Spinal cord (tissue), 10 donors: ENCODE results near the gene MINK1. TPM values are rescaled to one million over a fixed set of nuclear protein-coding genes. Genes with fewer than 3 reads are reported as not detected.

ENCODE experiments used
- DNase-seq, 6 donors: peaks; one replicate each; pipeline versions ENCODE4 v3.0.0 to v3.0.0-alpha.2; 2013 to 2015; ENCODE audit warnings: low spot score in 6 of 6, low read depth in 4 of 6
- H3K27ac ChIP-seq: one replicate; pipeline ENCODE4 v1.5.1; 2013; ENCODE audit warnings: low read depth, low read length, control low read depth
- H3K27me3 ChIP-seq: one replicate; pipeline ENCODE4 v1.6.1; 2013; ENCODE audit warnings: low read length; ENCODE audit not compliant: control insufficient read depth, insufficient read depth
- H3K36me3 ChIP-seq: one replicate; pipeline ENCODE4 v1.6.1; 2013; ENCODE audit warnings: low read length; ENCODE audit not compliant: control insufficient read depth, insufficient read depth
- H3K4me1 ChIP-seq: one replicate; pipeline ENCODE4 v1.6.1; 2013; ENCODE audit warnings: low read length; ENCODE audit not compliant: control insufficient read depth, insufficient read depth
- H3K4me3 ChIP-seq: one replicate; pipeline ENCODE4 v1.5.1; 2013; ENCODE audit warnings: low read depth, low read length, control low read depth
- H3K9me3 ChIP-seq: one replicate; pipeline ENCODE4 v1.6.1; 2013; ENCODE audit warnings: low read length; ENCODE audit not compliant: control insufficient read depth, insufficient read depth
- WGBS: methylation state at CpG from one replicate; pipeline ENCODE4 v1.1.5; 2013; ENCODE audit warnings: missing lambda C conversion rate; ENCODE audit not compliant: insufficient coverage; 5-methylcytosine and 5-hydroxymethylcytosine counted together
- polyA plus RNA-seq, 2 donors: library from polyadenylated mRNA; unstranded; fragments of 120-200 nt; gene quantifications; one replicate each; pipeline ENCODE4 v1.2.1, GENCODE V29; 2013; ENCODE audit not compliant: insufficient read length in 2 of 2
- total RNA-seq, 2 donors: library from RNA; depleted of rRNA in 1 of 2; stranded (reverse); fragments of 120-200 nt in 1 of 2; fragments of >200 nt in 1 of 2; gene quantifications; one replicate each; pipeline versions ENCODE4 v1.2.3 to v1.2.4, GENCODE V29; 2013 to 2014
- donor health status: healthy.

Gene MINK1
- total and polyA plus RNA-seq, 4 donors = 33.5 to 86.2 (median 51.1) TPM

DNA sequence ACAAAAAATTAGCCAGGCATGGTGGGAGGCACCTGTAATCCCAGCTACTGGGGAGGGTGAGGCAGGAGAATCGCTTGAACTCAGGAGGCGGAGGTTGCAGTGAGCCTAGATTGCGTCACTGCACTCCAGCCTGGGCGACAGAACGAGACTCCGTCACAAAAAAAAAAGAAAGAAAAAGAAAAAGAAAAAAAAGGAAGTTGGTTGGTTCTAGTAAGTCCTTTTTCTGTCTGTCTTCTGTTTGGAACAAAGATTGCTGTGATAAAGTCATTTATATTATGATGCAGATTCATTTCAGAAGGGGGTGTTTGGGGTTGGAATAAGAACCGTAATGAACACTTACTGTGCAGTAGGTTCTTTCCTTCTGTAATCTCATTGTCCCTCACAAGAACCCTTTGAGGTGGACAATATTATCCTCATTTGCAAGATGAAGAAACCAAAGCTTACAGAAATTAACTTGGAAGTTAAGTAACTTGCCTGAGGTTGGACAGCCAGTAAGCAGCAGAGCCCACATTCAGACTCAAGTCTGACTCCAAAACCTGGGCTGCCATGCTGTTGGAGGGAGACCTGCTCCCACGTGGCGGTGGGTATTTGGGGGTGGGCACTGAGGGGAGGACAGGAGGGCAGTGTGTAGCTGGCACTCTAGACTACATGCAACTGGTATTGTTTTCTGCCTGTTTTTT is 10.3 kb downstream of the MINK1 start:
- no peaks in the 10 kb centered on the region for H3K27me3 ChIP-seq
- H3K9me3 ChIP-seq = no peaks in the 10 kb centered on the region
- H3K4me1 ChIP-seq = peaks cover 4% of the 10 kb centered on the region
- DNase-seq = no peak
- H3K27ac ChIP-seq = no peak overlapping the region
- peaks cover 7% of the 10 kb centered on the region for H3K36me3 ChIP-seq
- H3K4me3 ChIP-seq = no peak overlapping the region
- 89% methylated on average over 8 of the region's 9 CpGs for WGBS

DNA sequence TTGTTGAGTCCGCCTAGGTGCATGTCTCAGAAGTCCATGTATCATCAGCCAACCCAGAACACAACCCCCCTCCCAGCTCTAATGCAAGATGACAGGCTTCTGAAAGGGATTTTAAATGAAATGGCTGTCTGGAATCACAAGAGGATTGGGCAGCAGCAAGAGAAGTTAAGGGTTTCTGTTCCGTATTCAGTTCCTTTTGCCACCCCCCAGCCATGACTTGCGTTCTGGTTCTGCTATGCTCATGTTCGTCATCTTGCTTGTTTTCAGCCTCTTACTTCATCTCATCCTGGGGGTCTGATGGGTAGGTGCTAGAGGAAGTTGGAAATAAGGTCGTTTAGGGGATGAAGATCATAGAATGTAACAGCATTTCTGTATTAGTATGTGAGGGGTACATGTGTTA is 12.0 kb downstream of the MINK1 start:
- whole genome bisulfite sequencing = 100% methylated on average over 2 of the region's 5 CpGs
- H3K4me3 ChIP-seq = no peak overlapping the region
- H3K27me3 ChIP-seq = no peaks in the 10 kb centered on the region
- H3K9me3 ChIP-seq = no peaks in the 10 kb centered on the region
- DNase-seq = no peak
- H3K36me3 ChIP-seq = peaks cover 7% of the 10 kb centered on the region
- peaks cover 4% of the 10 kb centered on the region for H3K4me1 ChIP-seq
- H3K27ac ChIP-seq = peak overlapping the region; percentile 40

DNA sequence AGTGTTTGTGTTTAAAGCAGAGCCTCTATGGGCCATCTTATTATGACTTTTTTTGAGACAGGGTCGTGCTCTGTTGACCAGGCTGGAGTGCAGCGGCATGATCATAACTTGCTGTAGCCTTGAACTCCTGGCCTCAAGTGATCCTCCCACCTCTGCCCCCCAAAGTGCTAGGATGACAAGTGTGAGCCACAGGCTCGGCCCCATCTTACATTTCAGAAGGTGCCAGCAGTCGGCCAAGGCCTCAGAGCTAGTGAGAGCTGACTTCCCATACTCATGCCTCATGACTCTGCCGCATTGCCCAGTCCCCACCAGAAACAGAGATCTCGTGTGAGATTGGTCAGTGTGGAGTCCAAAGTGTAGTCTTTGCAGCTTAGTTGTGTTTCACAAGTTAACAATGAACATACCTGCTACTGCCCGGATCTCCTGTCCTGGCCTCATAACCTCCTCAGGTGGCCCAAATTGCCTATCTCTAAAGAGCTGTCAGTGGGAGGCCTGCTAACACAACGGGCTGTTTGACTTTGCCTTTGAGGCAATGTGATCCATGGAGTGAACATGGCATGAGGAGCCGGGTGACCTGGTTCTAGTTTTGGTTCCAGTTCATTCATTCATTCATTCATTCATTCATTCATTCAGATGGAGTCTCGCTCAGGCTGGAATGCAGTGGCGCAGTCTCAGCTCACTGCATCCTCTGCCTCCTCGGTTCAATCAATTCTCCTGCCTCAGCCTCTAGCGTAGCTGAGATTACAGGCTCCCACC is 13.7 kb downstream of the MINK1 start:
- Histone ChIP-seq H3K27ac (no peak overlapping the region), H3K4me3 (no peak overlapping the region), H3K9me3 (no peaks in the 10 kb centered on the region), H3K4me1 (no peaks in the 10 kb centered on the region), H3K36me3 (peaks cover 7% of the 10 kb centered on the region), H3K27me3 (no peaks in the 10 kb centered on the region)
- 81% methylated on average over 11 of the region's 13 CpGs for WGBS
- DNase-seq = no peak

DNA sequence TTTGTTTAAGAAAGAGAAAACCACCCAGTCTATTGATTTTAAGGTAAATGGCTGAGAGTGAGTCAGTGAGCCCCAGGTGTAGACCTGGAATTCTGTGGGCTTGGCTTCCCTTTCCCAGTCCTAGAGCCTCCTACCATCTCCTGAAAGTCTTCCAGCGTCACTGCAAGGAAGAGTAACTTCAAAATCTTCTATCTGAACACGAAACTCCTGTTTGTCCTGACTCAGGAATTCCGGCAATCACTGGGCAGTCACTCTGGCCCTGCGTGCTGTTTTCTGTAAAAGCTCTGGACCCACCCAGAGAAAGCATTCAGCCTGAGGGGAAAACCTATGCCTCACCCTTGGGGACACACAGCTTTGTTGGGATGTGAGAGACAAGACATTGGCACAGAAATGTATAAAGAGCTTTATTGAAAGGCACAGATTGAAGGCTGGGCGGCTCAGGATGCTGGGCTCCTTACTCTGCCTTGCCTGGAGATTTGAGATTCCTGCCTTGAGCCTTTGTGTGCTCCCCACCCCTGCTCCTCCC is 15.9 kb downstream of the MINK1 start:
- WGBS = 69% methylated on average over 5 of the region's 5 CpGs
- H3K27ac ChIP-seq = peak overlapping the region; percentile 66

DNA sequence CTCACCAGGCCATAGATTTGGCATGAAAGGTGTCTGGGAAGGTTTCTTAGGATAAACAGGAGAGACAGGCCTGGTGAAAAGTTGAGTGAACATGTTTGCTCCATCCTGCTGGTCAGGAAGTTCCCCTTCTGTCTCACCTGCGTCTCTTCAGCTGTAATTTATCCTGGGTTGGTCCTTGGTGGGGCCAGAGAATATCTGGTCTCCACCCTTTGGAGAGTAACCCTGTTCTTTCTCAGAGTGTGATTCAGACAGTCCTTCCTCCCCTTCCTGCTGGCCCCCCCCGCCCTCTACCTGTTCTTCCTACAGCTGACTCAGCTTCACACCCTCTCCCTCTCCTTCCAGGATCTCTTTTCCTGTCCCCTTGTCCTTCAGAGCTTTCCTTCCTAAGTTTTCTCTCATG is 17.1 kb downstream of the MINK1 start:
- Histone ChIP-seq H3K36me3 (peaks cover 2% of the 10 kb centered on the region), H3K27ac (no peak overlapping the region), H3K4me1 (peaks cover 4% of the 10 kb centered on the region), H3K9me3 (no peaks in the 10 kb centered on the region), H3K4me3 (no peak overlapping the region), H3K27me3 (no peaks in the 10 kb centered on the region)
- 100% methylated on average over 1 of the region's 2 CpGs for WGBS
- no peak for DNase-seq

More for the DNA sequence above, 15.9 kb downstream of the MINK1 start:
- no peaks in the 10 kb centered on the region for H3K9me3 ChIP-seq
- DNase-seq = peak in 1 of 6 donors; percentile 33
- peaks cover 2% of the 10 kb centered on the region for H3K36me3 ChIP-seq
- peaks cover 2% of the 10 kb centered on the region for H3K4me1 ChIP-seq
- H3K4me3 ChIP-seq = no peak overlapping the region
- H3K27me3 ChIP-seq = no peaks in the 10 kb centered on the region

DNA sequence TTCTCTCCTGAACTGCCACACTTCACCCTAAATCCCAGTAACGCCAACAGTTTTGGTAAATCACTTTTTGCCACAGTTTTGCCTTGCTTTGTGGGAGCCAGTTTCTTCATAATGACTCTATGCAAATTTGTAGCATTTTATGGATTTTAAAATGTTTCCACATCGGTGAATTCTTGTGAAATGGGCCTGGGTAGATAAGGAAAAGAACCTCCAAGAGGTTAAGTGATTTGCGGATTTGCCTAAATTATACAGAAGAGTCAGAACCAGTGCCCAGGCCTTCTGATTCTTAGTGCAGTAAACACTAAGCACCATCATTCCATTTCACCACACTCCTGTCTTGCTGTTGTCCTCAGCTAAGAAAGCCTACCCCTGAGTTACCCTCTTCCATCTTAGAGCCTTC is 17.9 kb downstream of the MINK1 start:
- DNase-seq = no peak
- H3K36me3 ChIP-seq = peaks cover 1% of the 10 kb centered on the region
- H3K27ac ChIP-seq = no peak overlapping the region
- peaks cover 5% of the 10 kb centered on the region for H3K4me1 ChIP-seq
- H3K27me3 ChIP-seq = no peaks in the 10 kb centered on the region
- H3K9me3 ChIP-seq = no peaks in the 10 kb centered on the region
- H3K4me3 ChIP-seq = no peak overlapping the region
- no CpG with 5 or more reads among the region's 3 CpGs for WGBS

DNA sequence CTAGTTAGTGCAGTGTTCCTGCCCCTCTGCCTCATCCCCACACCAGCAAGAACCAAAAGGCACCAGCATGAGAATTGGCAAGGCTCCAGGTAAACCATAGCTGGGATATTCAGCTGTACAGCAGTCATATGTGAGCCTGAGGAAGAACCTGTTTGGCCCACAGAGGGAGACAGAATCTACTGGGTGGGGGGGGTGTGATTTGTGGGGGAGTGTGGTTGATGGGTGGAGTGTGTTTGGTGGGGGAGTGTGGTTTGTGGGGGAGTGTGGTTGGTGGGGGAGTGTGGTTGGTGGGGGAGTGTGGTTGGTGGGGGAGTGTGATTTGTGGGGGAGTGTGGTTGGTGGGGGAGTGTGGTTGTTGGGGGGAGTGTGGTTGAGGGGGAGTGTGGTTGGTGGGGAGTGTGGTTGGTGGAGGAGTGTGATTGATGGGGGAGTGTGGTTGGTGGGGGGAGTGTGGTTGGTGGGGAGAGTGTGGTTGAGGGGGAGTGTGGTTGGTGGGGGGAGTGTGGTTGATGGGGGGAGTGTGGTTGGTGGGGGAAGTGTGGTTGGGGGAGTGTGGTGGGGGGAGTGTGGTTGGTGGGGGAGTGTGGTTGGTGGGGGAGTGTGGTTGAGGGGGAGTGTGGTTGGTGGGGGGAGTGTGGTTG is 19.5 kb downstream of the MINK1 start:
- H3K27ac ChIP-seq = no peak overlapping the region
- peak in 1 of 6 donors; percentile 33 for DNase-seq
- H3K4me1 ChIP-seq = peaks cover 21% of the 10 kb centered on the region

DNA sequence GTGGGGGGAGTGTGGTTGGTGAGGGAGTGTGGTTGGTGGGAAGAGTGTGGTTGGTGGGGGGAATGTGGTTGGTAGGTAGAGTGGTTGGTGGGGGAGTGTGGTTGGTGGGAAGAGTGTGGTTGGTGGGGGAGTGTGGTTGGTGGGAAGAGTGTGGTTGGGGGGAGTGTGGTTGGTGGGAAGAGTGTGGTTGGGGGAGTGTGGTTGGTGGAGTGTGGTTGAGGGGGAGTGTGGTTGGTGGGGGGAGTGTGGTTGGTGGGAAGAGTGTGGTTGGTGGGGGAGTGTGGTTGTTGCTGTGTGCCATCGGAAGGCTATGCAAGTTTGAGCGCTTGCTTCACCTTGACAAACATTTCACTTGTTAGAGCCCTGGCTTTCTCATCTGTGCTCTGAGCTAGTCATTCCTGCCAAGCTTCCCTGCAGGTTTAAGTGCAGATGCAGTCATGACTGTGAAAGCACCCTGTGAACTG is 20.1 kb downstream of the MINK1 start:
- no peak overlapping the region for H3K27ac ChIP-seq
- H3K36me3 ChIP-seq = peaks cover 13% of the 10 kb centered on the region
- no peaks in the 10 kb centered on the region for H3K9me3 ChIP-seq
- WGBS = 100% methylated on average over 2 of the region's 2 CpGs
- H3K4me3 ChIP-seq = no peak overlapping the region
- peaks cover 24% of the 10 kb centered on the region for H3K4me1 ChIP-seq
- no peak for DNase-seq
- no peaks in the 10 kb centered on the region for H3K27me3 ChIP-seq

More for the DNA sequence above, 19.5 kb downstream of the MINK1 start:
- Histone ChIP-seq H3K4me3 (no peak overlapping the region), H3K9me3 (no peaks in the 10 kb centered on the region), H3K36me3 (peaks cover 13% of the 10 kb centered on the region), H3K27me3 (no peaks in the 10 kb centered on the region)

DNA sequence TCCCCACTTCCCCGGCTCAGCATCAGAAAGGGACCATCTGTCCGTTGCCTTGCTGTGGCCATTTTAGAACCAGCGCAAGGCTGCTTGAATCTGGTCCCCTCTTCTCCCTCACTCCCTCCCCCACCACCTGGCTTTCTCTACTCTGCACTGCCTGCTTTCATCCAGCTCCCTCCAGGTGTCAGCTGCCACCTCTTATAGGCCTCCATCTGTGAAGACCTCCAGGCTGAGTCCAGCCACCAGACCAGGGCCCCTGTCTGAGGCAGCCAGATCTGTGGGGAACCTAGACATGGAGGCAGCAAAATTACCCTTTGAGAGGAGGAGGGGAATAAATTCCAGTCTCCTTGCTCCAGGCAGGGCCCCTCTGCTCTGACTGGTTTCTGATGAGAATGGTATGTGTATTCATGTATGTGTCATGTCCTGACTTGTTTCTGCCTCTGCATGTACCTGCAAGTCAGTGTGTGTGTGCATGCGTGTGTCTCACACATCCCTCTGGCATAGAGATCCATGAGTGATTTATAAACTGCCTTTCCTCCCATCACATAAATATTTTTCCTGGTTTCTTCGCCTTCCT is 21.1 kb downstream of the MINK1 start:
- Histone ChIP-seq H3K4me1 (peaks cover 30% of the 10 kb centered on the region), H3K27me3 (no peaks in the 10 kb centered on the region), H3K36me3 (peaks cover 16% of the 10 kb centered on the region), H3K9me3 (no peaks in the 10 kb centered on the region), H3K4me3 (no peak overlapping the region), H3K27ac (no peak overlapping the region)
- 92% methylated on average over 5 of the region's 5 CpGs for whole genome bisulfite sequencing
- peak in 1 of 6 donors; percentile 65 for DNase-seq
